BLaER1 treated with 17β-estradiol and CSF1 and Interleukin-3, amounts not matched to agents 10 nM and 100 nM (cell line): ENCODE results near the gene MT1A.

Experiments
- H3K27ac ChIP-seq, 11 experiments: shearing (Covaris generic); formaldehyde crosslinking; 2 replicates each; pipeline ENCODE4 v1.8.1; 2022
- H3K27me3 ChIP-seq, 11 experiments: shearing (Covaris generic); formaldehyde crosslinking; 2 replicates each; pipeline ENCODE4 v1.8.1; 2022
- H3K36me3 ChIP-seq, 11 experiments: shearing (Covaris generic); formaldehyde crosslinking; 2 replicates each; pipeline ENCODE4 v1.8.1; 2022
- H3K4me1 ChIP-seq, 10 experiments: shearing (Covaris generic); formaldehyde crosslinking; 2 replicates each; pipeline ENCODE4 v1.8.1; 2022
- H3K4me2 ChIP-seq, 11 experiments: shearing (Covaris generic); formaldehyde crosslinking; 2 replicates each; pipeline ENCODE4 v1.8.1; 2022
- H3K4me3 ChIP-seq, 10 experiments: shearing (Covaris generic); formaldehyde crosslinking; 2 replicates each; pipeline ENCODE4 v1.8.1; 2022
- H3K9ac ChIP-seq, 11 experiments: shearing (Covaris generic); formaldehyde crosslinking; 2 replicates each; pipeline ENCODE4 v1.8.1; 2022
- H3K9me3 ChIP-seq, 11 experiments: shearing (Covaris generic); formaldehyde crosslinking; replicated peaks in 1 of 11; 2 replicates each; pipeline ENCODE4 v1.8.1; 2022
- H4K20me1 ChIP-seq, 11 experiments: shearing (Covaris generic); formaldehyde crosslinking; 2 replicates each; pipeline ENCODE4 v1.8.1; 2022
- Cebpa-rat ChIP-seq, 11 experiments: shearing (Covaris generic); IDR thresholded peaks; 2 replicates each; pipeline ENCODE4 v1.8.1; 2022

The MT1A gene

DNA sequence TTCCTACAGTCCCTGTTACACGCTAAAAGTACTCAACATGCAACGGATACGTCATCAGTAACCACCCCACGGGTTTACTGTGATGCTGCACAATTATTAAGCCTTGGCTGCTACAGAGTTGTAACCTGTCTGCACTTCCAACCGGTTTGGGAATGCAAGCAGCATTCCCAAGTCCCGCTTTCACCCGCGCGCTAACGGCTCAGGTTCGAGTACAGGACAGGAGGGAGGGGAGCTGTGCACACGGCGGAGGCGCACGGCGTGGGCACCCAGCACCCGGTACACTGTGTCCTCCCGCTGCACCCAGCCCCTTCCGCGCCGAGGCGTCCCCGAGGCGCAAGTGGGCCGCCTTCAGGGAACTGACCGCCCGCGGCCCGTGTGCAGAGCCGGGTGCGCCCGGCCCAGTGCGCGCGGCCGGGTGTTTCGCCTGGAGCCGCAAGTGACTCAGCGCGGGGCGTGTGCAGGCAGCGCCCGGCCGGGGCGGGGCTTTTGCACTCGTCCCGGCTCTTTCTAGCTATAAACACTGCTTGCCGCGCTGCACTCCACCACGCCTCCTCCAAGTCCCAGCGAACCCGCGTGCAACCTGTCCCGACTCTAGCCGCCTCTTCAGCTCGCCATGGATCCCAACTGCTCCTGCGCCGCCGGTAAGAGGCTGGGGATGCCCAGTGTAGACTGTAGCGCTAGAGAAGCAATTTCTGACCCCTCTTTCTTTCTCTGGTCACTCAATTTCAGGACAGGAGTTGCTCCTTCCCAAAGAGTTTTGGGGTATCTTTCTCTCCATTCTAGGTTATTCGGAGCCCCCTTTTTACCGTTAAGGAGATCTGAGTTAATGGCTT lies 30.2 kb upstream of the MT1A start, which contains the start of gene MT2A:
Gene MT2A (plus strand): TSS at position 542 of the 833 bp plus-strand sequence. CDS start 72 bp downstream, at position 614.
- Histone ChIP-seq H4K20me1 (0 out of 22 replicates have a peak, but pooled peaks cover 0 to 6% (median 0%) of the 10 kb centered on the region in 11 experiments), H3K9me3 (no peaks in the 10 kb centered on the region), H3K4me3 (peak within 1 kb of the TSS; percentile 58 to 73 (median 64)), H3K36me3 (no peaks in the 10 kb centered on the region), H3K27me3 (no peaks in the 10 kb centered on the region), H3K9ac (peak within 1 kb of the TSS; percentile 51 to 76 (median 68)), H3K27ac (peak within 1 kb of the TSS in 10 of 11 experiments; percentile 17 to 81 (median 66); a peak in 17 of 22 replicates), H3K4me2 (peak within 1 kb of the TSS; percentile 96 to 100 (median 99)), H3K4me1 (peaks cover 42 to 54% (median 48%) of the 10 kb centered on the region in 10 experiments)
- TF ChIP-seq Cebpa-rat (IDR thresholded peaks at IDR 0.05) = no peak

DNA sequence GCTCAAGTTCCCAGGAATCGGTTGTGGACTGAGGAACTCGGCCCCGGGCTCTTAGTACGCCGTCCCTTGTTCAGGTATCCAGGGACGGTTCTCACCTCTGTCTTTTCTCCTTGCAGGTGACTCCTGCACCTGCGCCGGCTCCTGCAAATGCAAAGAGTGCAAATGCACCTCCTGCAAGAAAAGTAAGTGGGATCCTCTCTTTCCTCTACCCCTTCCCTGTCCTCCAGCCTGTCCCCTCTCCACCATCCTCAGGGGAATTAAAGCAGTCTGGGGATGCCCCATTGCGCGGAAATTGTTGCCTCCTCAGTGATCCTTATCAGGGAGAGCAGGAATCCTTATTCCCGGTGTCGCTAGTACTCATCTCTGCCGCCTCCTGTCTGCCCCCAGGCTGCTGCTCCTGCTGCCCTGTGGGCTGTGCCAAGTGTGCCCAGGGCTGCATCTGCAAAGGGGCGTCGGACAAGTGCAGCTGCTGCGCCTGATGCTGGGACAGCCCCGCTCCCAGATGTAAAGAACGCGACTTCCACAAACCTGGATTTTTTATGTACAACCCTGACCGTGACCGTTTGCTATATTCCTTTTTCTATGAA lies 29.5 kb upstream of the MT1A start:
- 0 out of 22 replicates have a peak, but pooled peaks cover 0 to 6% (median 0%) of the 10 kb centered on the region in 11 experiments for H4K20me1 ChIP-seq
- H3K36me3 ChIP-seq = no peaks in the 10 kb centered on the region
- H3K4me3 ChIP-seq = peak overlapping the region; percentile 58 to 73 (median 64)
- no peaks in the 10 kb centered on the region for H3K27me3 ChIP-seq
- H3K4me1 ChIP-seq = peaks cover 42 to 54% (median 48%) of the 10 kb centered on the region in 10 experiments
- peak overlapping the region; percentile 51 to 76 (median 68); a peak in 21 of 22 replicates for H3K9ac ChIP-seq
- TF ChIP-seq Cebpa-rat (IDR thresholded peaks at IDR 0.05) = no peak
- H3K9me3 ChIP-seq = no peaks in the 10 kb centered on the region
- peak overlapping the region in 8 of 11 experiments; percentile 8 to 81 (median 66); a peak in 9 of 22 replicates for H3K27ac ChIP-seq
- H3K4me2 ChIP-seq = peak overlapping the region; percentile 96 to 100 (median 99)

DNA sequence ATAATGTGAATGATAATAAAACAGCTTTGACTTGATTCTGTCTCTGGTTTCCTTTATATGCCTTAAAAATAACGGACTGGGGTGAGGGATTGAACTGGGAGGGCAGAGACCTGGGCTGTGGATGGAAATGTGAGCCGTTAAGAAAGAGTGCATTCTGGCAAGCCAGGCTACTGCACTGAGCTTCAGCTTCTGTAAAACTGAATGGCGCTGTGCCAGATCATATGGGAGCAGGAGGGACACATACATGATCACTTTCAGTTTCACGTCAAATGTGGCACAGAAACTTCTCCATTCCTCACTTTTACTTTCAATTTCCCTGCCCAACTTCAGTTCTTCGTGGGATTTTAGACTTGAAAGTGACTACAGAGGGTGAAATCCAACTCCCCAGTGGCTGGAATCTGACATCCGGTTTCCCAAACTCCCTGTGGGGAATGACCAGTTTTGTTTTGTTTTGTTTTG lies 29.0 kb upstream of the MT1A start:
- Histone ChIP-seq H3K4me2 (peak overlapping the region; percentile 96 to 100 (median 99)), H3K27ac (peak overlapping the region; percentile 12 to 81 (median 58); a peak in 16 of 22 replicates), H3K9ac (peak overlapping the region; percentile 51 to 76 (median 68); a peak in 20 of 22 replicates), H3K4me3 (peak overlapping the region; percentile 58 to 73 (median 64)), H3K4me1 (peaks cover 42 to 54% (median 48%) of the 10 kb centered on the region in 10 experiments), H4K20me1 (0 out of 22 replicates have a peak, but pooled peaks cover 0 to 6% (median 0%) of the 10 kb centered on the region in 11 experiments), H3K27me3 (peaks cover 0 to under 1% (median 0%) of the 10 kb centered on the region in 11 experiments; a peak in 1 of 22 replicates), H3K36me3 (no peaks in the 10 kb centered on the region), H3K9me3 (no peaks in the 10 kb centered on the region)
- no peak for TF ChIP-seq Cebpa-rat (IDR thresholded peaks at IDR 0.05)

DNA sequence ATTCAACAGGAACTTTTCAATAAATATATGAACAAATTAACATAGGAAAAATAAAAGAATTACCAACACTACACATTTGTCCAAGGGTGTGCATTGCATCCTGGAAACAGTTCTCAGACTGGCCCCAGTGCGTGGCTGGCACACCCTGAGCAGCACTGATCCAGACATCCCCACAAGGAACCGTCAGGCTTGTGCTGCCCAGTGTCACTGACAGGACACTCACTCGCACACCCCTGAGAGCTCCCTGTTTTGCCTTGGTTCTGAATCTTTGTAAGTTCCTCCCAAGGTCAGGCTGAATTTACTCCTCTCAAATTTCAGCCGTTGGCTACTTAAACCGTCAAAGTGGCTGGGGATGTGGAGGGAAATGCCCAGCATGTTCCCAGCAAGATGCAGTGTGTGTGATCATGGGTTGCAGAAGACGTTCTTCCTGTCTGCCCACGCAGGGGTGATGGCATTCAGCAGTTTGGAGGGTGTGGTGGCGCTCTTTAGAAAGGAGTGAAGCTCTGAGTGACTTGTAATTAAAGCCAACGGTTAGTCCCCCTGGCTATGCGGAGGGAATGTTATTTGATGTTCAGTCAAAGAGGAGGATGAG lies 28.4 kb upstream of the MT1A start:
- Histone ChIP-seq H3K4me2 (peak overlapping the region; percentile 96 to 100 (median 99)), H3K4me1 (peaks cover 42 to 54% (median 48%) of the 10 kb centered on the region in 10 experiments), H3K36me3 (no peaks in the 10 kb centered on the region), H3K4me3 (peak overlapping the region; percentile 58 to 73 (median 64); a peak in 18 of 20 replicates), H3K9me3 (no peaks in the 10 kb centered on the region), H3K9ac (peak overlapping the region in 10 of 11 experiments; percentile 65 to 76 (median 69); a peak in 18 of 22 replicates), H3K27ac (peak overlapping the region; percentile 12 to 81 (median 53); a peak in 17 of 22 replicates), H4K20me1 (0 out of 22 replicates have a peak, but pooled peaks cover 0 to 6% (median 0%) of the 10 kb centered on the region in 11 experiments), H3K27me3 (peaks cover 0 to 7% (median 3%) of the 10 kb centered on the region in 11 experiments; a peak in 11 of 22 replicates)
- no peak for TF ChIP-seq Cebpa-rat (IDR thresholded peaks at IDR 0.05)

DNA sequence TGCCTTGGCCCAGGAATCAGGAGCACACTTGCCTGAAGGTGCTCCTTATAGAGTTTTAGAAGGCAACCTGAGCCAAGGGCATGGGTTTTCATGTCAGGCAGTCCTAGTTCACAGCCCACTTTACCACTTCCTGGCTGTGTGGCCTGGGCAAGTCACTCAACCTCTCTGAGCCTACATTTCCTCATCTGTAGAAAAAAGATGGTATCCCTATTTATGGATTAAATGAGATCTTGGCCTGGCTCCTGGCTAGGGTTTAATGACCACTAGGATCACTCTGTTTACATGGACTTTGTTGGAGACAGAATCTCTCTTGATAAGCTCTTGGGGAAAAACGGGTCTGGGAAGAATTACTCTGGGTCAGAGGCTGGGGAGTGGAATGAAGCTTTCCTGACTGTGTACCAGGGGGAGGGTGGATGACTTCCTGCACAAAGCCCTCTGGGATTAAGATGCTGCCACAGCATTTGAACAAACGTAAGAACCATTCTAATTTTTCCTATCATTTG lies 27.8 kb upstream of the MT1A start:
- Histone ChIP-seq H3K4me3 (peak overlapping the region in 1 of 10 experiments; percentile 73; a peak in 1 of 20 replicates), H3K9ac (peak overlapping the region in 6 of 11 experiments; percentile 18 to 71 (median 54); a peak in 7 of 22 replicates)

DNA sequence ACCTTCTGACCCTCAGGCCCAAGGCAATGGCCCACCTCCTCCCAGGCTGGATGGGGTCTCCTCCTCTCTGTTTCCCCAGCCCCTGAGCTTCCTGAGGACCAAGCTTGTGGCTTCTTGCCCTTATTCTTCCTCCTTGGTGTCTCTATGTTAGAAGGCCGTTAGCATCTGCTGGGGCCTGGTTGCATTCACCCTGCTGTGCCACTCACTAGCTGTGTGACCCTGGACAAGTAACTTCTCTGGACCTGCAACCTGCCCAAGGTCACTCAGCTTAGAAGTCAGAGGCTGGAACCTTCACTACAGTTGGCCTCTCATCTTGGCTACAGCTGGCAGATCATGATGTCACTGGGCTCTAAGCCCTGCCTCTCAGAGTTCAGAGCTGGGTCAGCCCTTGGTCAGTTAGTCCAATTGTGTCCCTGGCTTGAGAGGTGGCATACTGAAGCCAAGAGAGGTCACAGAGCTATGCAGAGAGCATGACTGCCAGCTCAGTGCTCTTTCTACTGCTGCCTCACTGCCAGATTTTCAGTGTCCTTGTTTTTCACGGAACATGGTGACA lies 27.1 kb upstream of the MT1A start:
- TF ChIP-seq Cebpa-rat (IDR thresholded peaks at IDR 0.05) = no peak
- Histone ChIP-seq H3K4me3 (no peak overlapping the region), H3K4me2 (peak overlapping the region; percentile 96 to 100 (median 99)), H3K27me3 (peaks cover 4 to 19% (median 15%) of the 10 kb centered on the region in 11 experiments), H3K36me3 (no peaks in the 10 kb centered on the region), H3K9me3 (no peaks in the 10 kb centered on the region), H3K4me1 (peaks cover 42 to 49% (median 48%) of the 10 kb centered on the region in 10 experiments), H3K9ac (peak overlapping the region in 3 of 11 experiments; percentile 18 to 71 (median 70); a peak in 2 of 22 replicates), H4K20me1 (0 out of 22 replicates have a peak, but pooled peaks cover 0 to 6% (median 0%) of the 10 kb centered on the region in 11 experiments), H3K27ac (peak overlapping the region in 4 of 11 experiments; percentile 30 to 81 (median 71); a peak in 6 of 22 replicates)

More for the DNA sequence above, 27.8 kb upstream of the MT1A start:
- Histone ChIP-seq H3K27me3 (peaks cover 0 to 12% (median 8%) of the 10 kb centered on the region in 11 experiments; a peak in 19 of 22 replicates), H3K4me1 (peaks cover 42 to 53% (median 48%) of the 10 kb centered on the region in 10 experiments), H4K20me1 (0 out of 22 replicates have a peak, but pooled peaks cover 0 to 6% (median 0%) of the 10 kb centered on the region in 11 experiments), H3K9me3 (no peaks in the 10 kb centered on the region), H3K4me2 (peak overlapping the region; percentile 96 to 100 (median 99)), H3K27ac (peak overlapping the region in 9 of 11 experiments; percentile 2 to 81 (median 48); a peak in 8 of 22 replicates), H3K36me3 (no peaks in the 10 kb centered on the region)
- TF ChIP-seq Cebpa-rat (IDR thresholded peaks at IDR 0.05) = no peak

DNA sequence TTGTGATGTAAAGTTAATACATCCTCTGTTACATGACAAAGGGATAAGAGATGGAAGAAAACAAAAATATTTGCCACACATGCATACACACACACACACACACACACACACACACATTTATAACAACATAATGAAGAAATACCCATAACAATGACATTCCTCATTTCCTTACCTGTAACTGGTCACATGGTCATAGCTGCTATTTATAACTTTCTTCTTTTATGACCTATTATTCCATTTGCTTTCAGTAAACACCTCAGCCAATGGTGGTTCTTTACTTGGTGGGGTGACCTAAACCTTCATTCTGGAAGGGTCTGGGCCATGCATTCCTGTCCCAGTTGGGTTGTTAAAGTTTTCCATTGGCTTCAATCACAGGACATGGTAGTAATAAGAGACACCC lies 24.8 kb upstream of the MT1A start:
- Histone ChIP-seq H3K9ac (no peak overlapping the region), H3K4me2 (no peak overlapping the region), H3K36me3 (no peaks in the 10 kb centered on the region), H3K4me3 (no peak overlapping the region), H3K9me3 (peaks cover 0 to 6% (median 0%) of the 10 kb centered on the region in 11 experiments; a peak in 1 of 22 replicates), H3K4me1 (peaks cover 24 to 34% (median 29%) of the 10 kb centered on the region in 10 experiments), H4K20me1 (peaks cover 0 to 11% (median 0%) of the 10 kb centered on the region in 11 experiments; a peak in 3 of 22 replicates), H3K27ac (no peak overlapping the region), H3K27me3 (peaks cover 28 to 43% (median 38%) of the 10 kb centered on the region in 11 experiments)
- TF ChIP-seq Cebpa-rat (IDR thresholded peaks at IDR 0.05) = no peak
